ENCODE results near the gene GNAQ.

- TF ChIP-seq EZH2 (IDR thresholded peaks at IDR 0.05; ENCODE audit: borderline replicate concordance, low read length) (no peak), CTCF (conservative IDR thresholded peaks at IDR 0.05 in 1 of 2, IDR thresholded peaks at IDR 0.05 in 1 of 2; ENCODE audit: extremely low read depth in 1 of 2, insufficient read depth in 1 of 2, low read depth in 1 of 2, low read length in 2 of 2) (no peak)
These were observed 164.7 kb downstream of the GNAQ start for GRCh38 chr9:77866878-77867277.
